Stomach (tissue), 9 donors: ENCODE data around the gene CTBS. TPM values are rescaled to one million over a fixed set of nuclear protein-coding genes. Genes with fewer than 3 reads are reported as not detected.

ENCODE experiments used
- DNase-seq, 2 donors: peaks; one replicate each; pipeline versions ENCODE4 v3.0.0 to v3.0.0-alpha.2; 2013 to 2019
- H3K27ac ChIP-seq, 5 donors: fragments of 200-600 bp in 4 of 5; sonication (generic) in 4 of 5; one replicate each; pipeline ENCODE4 v1.5.1; 2013 to 2019; ENCODE audit warnings: mild to moderate bottlenecking in 1 of 5, moderate library complexity in 1 of 5
- H3K27me3 ChIP-seq, 3 donors: fragments of 200-600 bp; sonication (generic); one replicate each; pipeline ENCODE4 v1.5.1; 2017 to 2019; ENCODE audit warnings: mixed run types in 1 of 3
- H3K36me3 ChIP-seq, 4 donors: fragments of 200-600 bp; sonication (generic); 1 replicate in 3 of 4; 2 replicates in 1 of 4; pipeline ENCODE4 v1.5.1; 2016 to 2019
- H3K4me1 ChIP-seq, 4 donors: fragments of 200-600 bp; sonication (generic); one replicate each; pipeline ENCODE4 v1.5.1; 2016 to 2019
- H3K4me3 ChIP-seq, 4 donors: fragments of 200-600 bp; sonication (generic) in 3 of 4; one replicate each; pipeline ENCODE4 v1.5.1; 2016 to 2019; ENCODE audit warnings: mild to moderate bottlenecking in 1 of 4
- H3K9me3 ChIP-seq, 4 donors: fragments of 200-600 bp; sonication (generic); one replicate each; pipeline ENCODE4 v1.5.1; 2016 to 2019
- EP300 ChIP-seq: sonication (generic); formaldehyde crosslinking; IDR thresholded peaks from one replicate; pipeline ENCODE4 v1.6.1; 2017; ENCODE audit warnings: antibody characterized with exemption
- POLR2A ChIP-seq, 4 donors: fragments of 450-650 bp; IDR thresholded peaks; one replicate each; pipeline ENCODE4 v1.6.1; 2016; ENCODE audit warnings: antibody characterized with exemption in 4 of 4, control low read depth in 2 of 4, mild to moderate bottlenecking in 1 of 4, moderate library complexity in 1 of 4
- POLR2AphosphoS5 ChIP-seq, 3 donors: sonication (generic); formaldehyde crosslinking; IDR thresholded peaks; one replicate each; pipeline ENCODE4 v1.6.1; 2016; ENCODE audit warnings: antibody characterized with exemption in 3 of 3
- WGBS, 5 donors: extraction: QIAGEN DNeasy Blood & Tissue Kit in 3 of 5; methylation state at CpG; one replicate each; pipeline versions ENCODE4 v1.1.5 to v1.1.7; 2013 to 2018; 5-methylcytosine and 5-hydroxymethylcytosine counted together
- intact Hi-C: fragments of 100-400 bp; cut with DNase I; formaldehyde crosslinking; loops from one replicate; pipeline ENCODE4 v1.15.1; 2023; ENCODE audit warnings: low total_unique reads
- polyA plus RNA-seq, 3 donors: library from polyadenylated mRNA; stranded (reverse); fragments of 200-250 nt; gene quantifications; one replicate each; pipeline ENCODE4 v1.2.3, GENCODE V29; 2013
- total RNA-seq, 5 donors: library from RNA; depleted of rRNA; stranded (reverse); fragments of >200 nt; gene quantifications; one replicate each; pipeline versions ENCODE4 v1.1.0 to v1.2.3, GENCODE V29; 2014 to 2016
- TF ChIP-seq, protein P1 (sequence below), 7 experiments: fragments of 450-650 bp in 4 of 7; fragments of 200-600 bp in 3 of 7; sonication (generic) in 3 of 7; IDR thresholded peaks; one replicate each; pipeline ENCODE4 v1.5.1; 2016 to 2019; ENCODE audit warnings: antibody characterized with exemption in 7 of 7, control low read depth in 2 of 7, mild to moderate bottlenecking in 1 of 7
- donor health status: healthy with polysubstance abuse.
- donor health status: Bipolar disorder and iron deficiency.
- donor health status: healthy.

CTBS gene
- total and polyA plus RNA-seq, 8 donors: 4.0 to 19.5 (median 7.8) TPM

DNA sequence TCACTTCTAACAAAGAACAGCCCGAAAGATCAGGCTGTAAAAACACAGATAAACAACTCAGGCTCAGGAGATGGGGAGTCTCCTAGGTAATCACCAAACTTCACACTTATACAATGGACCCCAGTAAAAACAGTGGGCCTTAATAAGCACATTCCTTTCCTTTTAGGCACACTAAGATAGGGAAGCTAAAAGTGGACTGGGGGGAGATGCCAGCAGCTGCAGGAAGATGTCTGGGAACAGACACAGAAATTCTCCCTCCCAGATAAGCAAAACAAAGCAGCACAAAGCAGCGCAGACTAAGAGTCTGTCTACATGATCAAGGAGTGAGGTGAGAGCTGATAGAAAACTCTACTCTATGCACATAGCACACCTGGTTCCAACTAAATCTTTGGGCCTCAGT is 29.0 kb upstream of the CTBS start:
- DNase-seq: no peak
- WGBS, 5 donors: 49 to 60% (median 52%) methylated on average over 2 of the region's 2 CpGs
- no peak overlapping the region for H3K4me3 ChIP-seq
- intact Hi-C loops: no loop called here
- TF ChIP-seq POLR2A (IDR thresholded peaks at IDR 0.05) (no peak), EP300 (no peak), POLR2AphosphoS5 (IDR thresholded peaks at IDR 0.05) (no peak)
- TF ChIP-seq, protein P1, sequence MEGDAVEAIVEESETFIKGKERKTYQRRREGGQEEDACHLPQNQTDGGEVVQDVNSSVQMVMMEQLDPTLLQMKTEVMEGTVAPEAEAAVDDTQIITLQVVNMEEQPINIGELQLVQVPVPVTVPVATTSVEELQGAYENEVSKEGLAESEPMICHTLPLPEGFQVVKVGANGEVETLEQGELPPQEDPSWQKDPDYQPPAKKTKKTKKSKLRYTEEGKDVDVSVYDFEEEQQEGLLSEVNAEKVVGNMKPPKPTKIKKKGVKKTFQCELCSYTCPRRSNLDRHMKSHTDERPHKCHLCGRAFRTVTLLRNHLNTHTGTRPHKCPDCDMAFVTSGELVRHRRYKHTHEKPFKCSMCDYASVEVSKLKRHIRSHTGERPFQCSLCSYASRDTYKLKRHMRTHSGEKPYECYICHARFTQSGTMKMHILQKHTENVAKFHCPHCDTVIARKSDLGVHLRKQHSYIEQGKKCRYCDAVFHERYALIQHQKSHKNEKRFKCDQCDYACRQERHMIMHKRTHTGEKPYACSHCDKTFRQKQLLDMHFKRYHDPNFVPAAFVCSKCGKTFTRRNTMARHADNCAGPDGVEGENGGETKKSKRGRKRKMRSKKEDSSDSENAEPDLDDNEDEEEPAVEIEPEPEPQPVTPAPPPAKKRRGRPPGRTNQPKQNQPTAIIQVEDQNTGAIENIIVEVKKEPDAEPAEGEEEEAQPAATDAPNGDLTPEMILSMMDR (IDR thresholded peaks at IDR 0.05): no peak
- no peaks in the 10 kb centered on the region for H3K27me3 ChIP-seq
- H3K4me1 ChIP-seq: peaks cover 0 to 15% (median 0%) of the 10 kb centered on the region in 4 donors
- H3K9me3 ChIP-seq: peaks cover 11 to 22% (median 17%) of the 10 kb centered on the region in 4 donors
- H3K36me3 ChIP-seq: no peaks in the 10 kb centered on the region
- peak overlapping the region in 2 of 5 donors; percentile 7 to 55 for H3K27ac ChIP-seq

DNA sequence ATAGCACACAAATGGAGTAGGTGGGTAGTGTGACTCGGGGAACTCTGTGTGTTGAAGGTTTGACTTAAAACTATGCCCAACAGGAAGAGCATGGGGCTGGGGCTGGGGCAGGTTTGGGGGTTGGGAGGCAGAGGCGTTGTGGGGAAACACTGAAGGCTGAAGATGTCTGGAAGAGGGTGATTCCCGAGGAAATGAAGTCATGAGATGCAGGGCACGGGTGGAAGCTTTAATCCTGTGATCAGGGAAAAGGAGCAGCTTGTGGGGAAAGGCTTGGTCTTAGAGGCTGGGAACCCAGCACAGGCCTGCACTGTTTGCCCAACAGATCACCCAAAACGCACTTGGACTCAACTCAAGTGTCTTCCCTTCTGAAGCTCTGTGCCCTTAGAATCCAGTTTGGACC is 26.6 kb upstream of the CTBS start:
- intact Hi-C loops: no loop called here
- H3K36me3 ChIP-seq: no peaks in the 10 kb centered on the region

DNA sequence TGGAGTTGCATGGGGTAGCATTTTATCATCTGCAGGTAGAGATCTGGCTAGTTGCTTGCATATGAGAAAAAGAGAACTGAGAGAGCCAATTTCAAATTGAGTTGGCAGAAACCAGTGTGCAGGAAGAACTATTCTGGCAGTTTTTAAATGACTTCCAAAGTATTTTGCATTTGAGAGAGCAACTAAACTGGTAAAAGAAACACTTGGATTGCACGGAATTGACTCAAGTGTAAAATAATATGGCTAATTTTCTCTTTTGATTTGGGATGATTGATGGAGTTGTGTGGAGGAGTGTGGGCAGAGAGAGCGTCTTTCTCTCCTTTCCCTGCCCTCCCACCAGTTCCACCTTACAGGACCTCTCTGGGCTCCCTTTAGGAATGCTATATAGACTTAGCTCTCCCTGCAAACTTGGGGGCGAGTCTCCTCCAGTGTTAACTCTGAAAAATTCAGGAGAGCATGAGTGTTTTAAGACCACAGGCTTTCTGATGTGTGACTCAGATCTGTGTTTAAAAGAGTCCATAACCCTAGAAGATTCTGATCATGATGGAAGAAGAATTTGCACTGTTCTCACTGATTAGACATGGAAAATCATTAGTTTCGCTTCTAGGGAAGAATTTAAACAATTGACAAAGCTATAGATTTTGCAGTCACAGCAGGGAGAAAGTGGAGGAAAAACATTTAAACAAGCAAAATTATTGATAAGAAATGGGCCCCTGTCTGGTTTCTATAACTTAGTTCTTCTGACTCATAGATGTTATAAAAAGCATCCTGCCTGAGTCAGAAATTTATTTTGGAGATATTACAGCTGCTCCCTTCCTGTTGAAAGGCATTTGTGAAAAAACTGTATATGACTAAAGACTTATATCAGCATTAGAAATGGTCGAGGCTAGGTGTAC is 24.9 kb upstream of the CTBS start:
- no peaks in the 10 kb centered on the region for H3K36me3 ChIP-seq
- H3K27ac ChIP-seq: peak overlapping the region in 1 of 5 donors; percentile 34
- TF ChIP-seq, protein P1 (IDR thresholded peaks at IDR 0.05): no peak
- TF ChIP-seq EP300: no peak
- TF ChIP-seq POLR2AphosphoS5 (IDR thresholded peaks at IDR 0.05): no peak
- TF ChIP-seq POLR2A (IDR thresholded peaks at IDR 0.05): no peak
- intact Hi-C loops: no loop called here
- H3K27me3 ChIP-seq: no peaks in the 10 kb centered on the region
- peaks cover 0 to under 1% (median 0%) of the 10 kb centered on the region in 4 donors for H3K9me3 ChIP-seq
- no peak for DNase-seq
- peaks cover 0 to 15% (median 0%) of the 10 kb centered on the region in 4 donors for H3K4me1 ChIP-seq
- 35 to 60% (median 48%) methylated on average over 5 of the region's 5 CpGs for WGBS, 5 donors
- no peak overlapping the region for H3K4me3 ChIP-seq

More for the DNA sequence above, 26.6 kb upstream of the CTBS start:
- Histone ChIP-seq H3K4me3 (no peak overlapping the region), H3K27me3 (no peaks in the 10 kb centered on the region), H3K9me3 (peaks cover 7 to 17% (median 13%) of the 10 kb centered on the region in 4 donors), H3K4me1 (peaks cover 0 to 15% (median 0%) of the 10 kb centered on the region in 4 donors), H3K27ac (no peak overlapping the region)
- WGBS, 5 donors: 83 to 92% (median 89%) methylated on average over 5 of the region's 5 CpGs
- no peak for DNase-seq
- TF ChIP-seq, protein P1 (IDR thresholded peaks at IDR 0.05): no peak
- no peak for TF ChIP-seq EP300
- TF ChIP-seq POLR2A (IDR thresholded peaks at IDR 0.05): no peak

DNA sequence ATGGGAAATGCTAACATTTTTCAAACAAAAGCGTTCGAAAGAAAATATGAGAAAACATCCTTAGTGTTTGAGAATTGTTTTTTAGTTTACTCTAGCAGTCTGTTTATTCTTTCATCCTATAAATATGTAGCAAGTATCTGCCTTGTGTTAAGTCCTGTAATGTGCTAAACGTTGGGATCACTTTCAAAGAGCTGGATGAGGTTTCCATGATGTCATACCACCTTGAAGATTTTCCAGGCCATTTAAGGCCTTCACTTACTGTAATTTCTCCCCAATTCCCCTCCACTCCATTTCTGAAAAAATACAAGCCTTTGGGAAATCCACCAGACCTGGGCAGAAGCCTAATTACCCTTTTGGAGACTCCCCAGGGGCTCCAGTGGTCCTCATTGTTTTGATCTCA is 24.2 kb upstream of the CTBS start:
- Histone ChIP-seq H3K36me3 (no peaks in the 10 kb centered on the region), H3K27me3 (no peaks in the 10 kb centered on the region), H3K9me3 (peaks cover 0 to 7% (median 3%) of the 10 kb centered on the region in 4 donors), H3K4me1 (peaks cover 0 to 15% (median 0%) of the 10 kb centered on the region in 4 donors), H3K4me3 (no peak overlapping the region), H3K27ac (no peak overlapping the region)
- no peak for TF ChIP-seq POLR2A (IDR thresholded peaks at IDR 0.05)
- TF ChIP-seq EP300: no peak
- no peak for TF ChIP-seq POLR2AphosphoS5 (IDR thresholded peaks at IDR 0.05)
- TF ChIP-seq, protein P1 (IDR thresholded peaks at IDR 0.05): no peak
- WGBS, 5 donors: 67 to 77% (median 73%) methylated on average over 3 of the region's 3 CpGs
- intact Hi-C loops: no loop called here
- DNase-seq: peak in 1 of 2 donors; percentile 40
